Spleen (tissue), 11 donors: Measurements from ENCODE around the gene RNASE8. TPM values are rescaled to one million over a fixed set of nuclear protein-coding genes. Genes with fewer than 3 reads are reported as not detected.

Experiments
- DNase-seq: peaks from one replicate; pipeline ENCODE4 v3.0.0-alpha.2; 2020
- H3K27ac ChIP-seq, 8 donors: fragments of 200-600 bp; sonication (generic) in 7 of 8; 1 replicate in 4 of 8; 2 replicates in 4 of 8; pipeline versions ENCODE4 v1.5.0 to v1.8.0; 2016 to 2021; ENCODE audit warnings: inconsistent platforms in 4 of 8, mild to moderate bottlenecking in 4 of 8, moderate library complexity in 1 of 8
- H3K27me3 ChIP-seq, 7 donors: fragments of 200-600 bp; sonication (generic) in 6 of 7; replicated peaks in 1 of 7; 1 replicate in 4 of 7; 2 replicates in 3 of 7; pipeline versions ENCODE4 v1.5.0 to v1.8.0; 2016 to 2021; ENCODE audit warnings: inconsistent platforms in 3 of 7, mild to moderate bottlenecking in 1 of 7
- H3K36me3 ChIP-seq, 6 donors: fragments of 200-600 bp; sonication (generic) in 5 of 6; 1 replicate in 4 of 6; 2 replicates in 2 of 6; pipeline versions ENCODE4 v1.5.0 to v1.8.0; 2016 to 2021; ENCODE audit warnings: inconsistent platforms in 2 of 6
- H3K4me1 ChIP-seq, 6 donors: fragments of 200-600 bp; sonication (generic) in 5 of 6; 1 replicate in 3 of 6; 2 replicates in 3 of 6; pipeline versions ENCODE4 v1.5.0 to v1.8.0; 2016 to 2021; ENCODE audit warnings: inconsistent platforms in 3 of 6
- H3K4me3 ChIP-seq, 8 donors: fragments of 200-600 bp; sonication (generic) in 7 of 8; 1 replicate in 4 of 8; 2 replicates in 4 of 8; pipeline versions ENCODE4 v1.5.0 to v1.8.0; 2016 to 2021; ENCODE audit warnings: inconsistent platforms in 4 of 8, mild to moderate bottlenecking in 4 of 8, moderate library complexity in 2 of 8
- H3K9me3 ChIP-seq, 8 donors: fragments of 200-600 bp; sonication (generic) in 7 of 8; 1 replicate in 4 of 8; 2 replicates in 4 of 8; pipeline versions ENCODE4 v1.5.0 to v1.8.0; 2016 to 2021; ENCODE audit warnings: inconsistent platforms in 4 of 8
- POLR2A ChIP-seq, 3 donors: fragments of 450-650 bp; IDR thresholded peaks; one replicate each; pipeline ENCODE4 v1.5.1; 2017; ENCODE audit warnings: antibody characterized with exemption in 3 of 3, mild to moderate bottlenecking in 1 of 3
- POLR2AphosphoS5 ChIP-seq, 3 donors: sonication (generic); formaldehyde crosslinking; IDR thresholded peaks; one replicate each; pipeline ENCODE4 v1.5.1; 2017; ENCODE audit warnings: antibody characterized with exemption in 3 of 3
- WGBS, 5 donors: extraction: QIAGEN DNeasy Blood & Tissue Kit in 3 of 5; methylation state at CpG; one replicate each; pipeline versions ENCODE4 v1.1.5 to v1.1.7; 2013 to 2018; 5-methylcytosine and 5-hydroxymethylcytosine counted together
- intact Hi-C: fragments of 100-400 bp; cut with DNase I; formaldehyde crosslinking; loops from one replicate; pipeline ENCODE4 v1.15.0; 2023; ENCODE audit warnings: low total_unique reads
- polyA plus RNA-seq, 3 donors: library from polyadenylated mRNA; stranded (reverse); fragments of 200-250 nt; gene quantifications; one replicate each; pipeline ENCODE4 v1.2.1, GENCODE V29; 2013
- total RNA-seq, 7 donors: library from RNA; depleted of rRNA in 3 of 7; stranded (reverse); fragments of >200 nt in 3 of 7; fragmentation: NEBNext Ultra II Directional in 4 of 7; extraction: Animal tissue kit (Norgen Biotek cat#: 25700) in 4 of 7; gene quantifications; one replicate each; pipeline versions ENCODE4 v1.1.0 to v1.2.1, GENCODE V29; 2016 to 2021
- TF ChIP-seq, protein P1 (sequence below), 11 experiments: fragments of 200-600 bp in 7 of 11; fragments of 450-650 bp in 4 of 11; sonication (generic) in 4 of 11; IDR thresholded peaks in 8 of 11; conservative IDR thresholded peaks in 3 of 11; 1 replicate in 7 of 11; 2 replicates in 4 of 11; pipeline versions ENCODE4 v1.4.0 to v1.8.0; 2016 to 2021; ENCODE audit warnings: antibody characterized with exemption in 11 of 11, inconsistent platforms in 4 of 11, mild to moderate bottlenecking in 1 of 11
- donor health status: healthy with polysubstance abuse.
- donor health status: DM: no; HTN: no; CAD: no; lungs with moderate emphysema.
- donor health status: DM: no; HTN: no; CAD: no.
- donor health status: Bipolar disorder and iron deficiency.
- donor health status: healthy.
- donor health status: DM: no; HTN: no; CAD: no.
- donor health status: DM: yes; HTN: yes; CAD: no.

RNASE8 gene
- total and polyA plus RNA-seq, 10 donors: not detected

DNA sequence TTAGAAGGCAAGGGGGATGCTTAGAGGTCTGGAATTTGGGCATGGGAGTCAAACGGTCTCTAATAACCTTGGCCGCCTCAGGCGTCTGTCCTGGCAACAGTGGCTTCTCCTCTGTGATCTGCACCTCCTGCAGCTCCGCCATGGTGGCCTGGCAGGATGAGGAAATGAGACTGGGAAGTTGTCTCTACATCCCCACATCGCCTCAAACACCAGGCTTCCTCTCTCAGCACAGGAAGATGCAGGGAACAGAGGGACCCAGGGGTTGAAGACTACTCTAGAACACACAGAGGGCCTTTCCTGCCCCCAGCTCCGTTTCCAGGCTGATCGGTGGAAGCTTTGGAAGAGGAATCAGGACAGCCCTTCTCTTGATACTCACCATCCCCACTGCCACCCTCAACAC is 34.4 kb upstream of the RNASE8 start:
- Histone ChIP-seq H3K4me3 (peak overlapping the region in 6 of 8 donors; percentile 6 to 90 (median 78)), H3K9me3 (no peaks in the 10 kb centered on the region), H3K27me3 (peaks cover 0 to 31% (median 0%) of the 10 kb centered on the region in 7 donors), H3K4me1 (peaks cover 11 to 85% (median 55%) of the 10 kb centered on the region in 6 donors), H3K36me3 (peaks cover 0 to 41% (median 17%) of the 10 kb centered on the region in 6 donors), H3K27ac (peak overlapping the region in 7 of 8 donors; percentile 66 to 93 (median 86))
- WGBS, 5 donors: 40 to 60% (median 45%) methylated on average over 7 of the region's 7 CpGs
- TF ChIP-seq POLR2AphosphoS5 (IDR thresholded peaks at IDR 0.05) (peak in 2 of 3 donors; percentile 57 to 77), POLR2A (IDR thresholded peaks at IDR 0.05) (no peak)
- TF ChIP-seq, protein P1, sequence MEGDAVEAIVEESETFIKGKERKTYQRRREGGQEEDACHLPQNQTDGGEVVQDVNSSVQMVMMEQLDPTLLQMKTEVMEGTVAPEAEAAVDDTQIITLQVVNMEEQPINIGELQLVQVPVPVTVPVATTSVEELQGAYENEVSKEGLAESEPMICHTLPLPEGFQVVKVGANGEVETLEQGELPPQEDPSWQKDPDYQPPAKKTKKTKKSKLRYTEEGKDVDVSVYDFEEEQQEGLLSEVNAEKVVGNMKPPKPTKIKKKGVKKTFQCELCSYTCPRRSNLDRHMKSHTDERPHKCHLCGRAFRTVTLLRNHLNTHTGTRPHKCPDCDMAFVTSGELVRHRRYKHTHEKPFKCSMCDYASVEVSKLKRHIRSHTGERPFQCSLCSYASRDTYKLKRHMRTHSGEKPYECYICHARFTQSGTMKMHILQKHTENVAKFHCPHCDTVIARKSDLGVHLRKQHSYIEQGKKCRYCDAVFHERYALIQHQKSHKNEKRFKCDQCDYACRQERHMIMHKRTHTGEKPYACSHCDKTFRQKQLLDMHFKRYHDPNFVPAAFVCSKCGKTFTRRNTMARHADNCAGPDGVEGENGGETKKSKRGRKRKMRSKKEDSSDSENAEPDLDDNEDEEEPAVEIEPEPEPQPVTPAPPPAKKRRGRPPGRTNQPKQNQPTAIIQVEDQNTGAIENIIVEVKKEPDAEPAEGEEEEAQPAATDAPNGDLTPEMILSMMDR (IDR thresholded peaks at IDR 0.05 in 8 of 11, conservative IDR thresholded peaks at IDR 0.05 in 3 of 11): no peak
- intact Hi-C loops: no loop called here
- DNase-seq: no peak

DNA sequence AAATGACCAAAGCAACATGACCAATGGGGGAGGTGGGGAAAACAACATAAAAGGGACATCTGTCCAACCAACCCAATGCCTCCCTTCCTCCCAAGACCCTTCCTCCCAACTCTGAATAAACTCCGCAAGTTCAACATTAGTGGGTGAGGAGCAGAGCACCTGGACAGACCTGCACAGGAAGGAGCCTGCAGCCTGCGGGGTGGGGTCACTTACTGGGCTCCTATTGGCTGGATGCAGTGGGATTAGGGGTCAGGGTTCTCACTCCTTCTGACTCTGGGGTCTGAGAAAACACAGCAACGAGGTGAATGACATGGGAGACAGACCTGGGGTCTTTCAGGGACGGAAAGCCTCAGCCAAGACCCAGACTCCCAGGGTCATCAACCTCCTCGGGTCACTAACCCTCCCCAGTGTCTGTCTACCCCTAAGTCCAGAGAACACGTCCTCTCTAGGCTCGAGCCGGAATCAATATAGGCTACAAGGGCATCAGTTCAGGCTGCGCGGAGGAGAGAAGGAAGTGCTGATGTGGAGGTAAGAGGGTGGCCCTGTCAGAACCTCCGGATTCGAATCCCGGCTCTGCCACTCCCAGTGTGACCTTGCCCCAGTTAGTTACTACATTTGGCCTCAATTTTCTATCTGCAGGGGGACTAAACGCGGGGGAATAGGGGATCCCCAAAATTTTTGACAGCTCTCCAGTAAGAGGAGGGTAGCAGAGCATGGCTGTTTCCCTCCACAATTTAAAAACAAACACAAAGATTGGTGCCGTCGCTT is 33.6 kb upstream of the RNASE8 start:
- intact Hi-C loops: no loop called here
- WGBS, 5 donors: 20 to 27% (median 22%) methylated on average over 16 to 17 of the region's 17 CpGs
- Histone ChIP-seq H3K27ac (peak overlapping the region; percentile 66 to 93 (median 85)), H3K4me3 (peak overlapping the region; percentile 76 to 90 (median 80)), H3K27me3 (peaks cover 0 to 31% (median 0%) of the 10 kb centered on the region in 7 donors), H3K36me3 (peaks cover 0 to 33% (median 13%) of the 10 kb centered on the region in 6 donors), H3K4me1 (peaks cover 8 to 77% (median 48%) of the 10 kb centered on the region in 6 donors), H3K9me3 (no peaks in the 10 kb centered on the region)
- no peak for TF ChIP-seq POLR2A (IDR thresholded peaks at IDR 0.05)
- peak in 1 of 3 donors; percentile 37 for TF ChIP-seq POLR2AphosphoS5 (IDR thresholded peaks at IDR 0.05)
- TF ChIP-seq, protein P1 (IDR thresholded peaks at IDR 0.05 in 8 of 11, conservative IDR thresholded peaks at IDR 0.05 in 3 of 11): no peak
- no peak for DNase-seq

DNA sequence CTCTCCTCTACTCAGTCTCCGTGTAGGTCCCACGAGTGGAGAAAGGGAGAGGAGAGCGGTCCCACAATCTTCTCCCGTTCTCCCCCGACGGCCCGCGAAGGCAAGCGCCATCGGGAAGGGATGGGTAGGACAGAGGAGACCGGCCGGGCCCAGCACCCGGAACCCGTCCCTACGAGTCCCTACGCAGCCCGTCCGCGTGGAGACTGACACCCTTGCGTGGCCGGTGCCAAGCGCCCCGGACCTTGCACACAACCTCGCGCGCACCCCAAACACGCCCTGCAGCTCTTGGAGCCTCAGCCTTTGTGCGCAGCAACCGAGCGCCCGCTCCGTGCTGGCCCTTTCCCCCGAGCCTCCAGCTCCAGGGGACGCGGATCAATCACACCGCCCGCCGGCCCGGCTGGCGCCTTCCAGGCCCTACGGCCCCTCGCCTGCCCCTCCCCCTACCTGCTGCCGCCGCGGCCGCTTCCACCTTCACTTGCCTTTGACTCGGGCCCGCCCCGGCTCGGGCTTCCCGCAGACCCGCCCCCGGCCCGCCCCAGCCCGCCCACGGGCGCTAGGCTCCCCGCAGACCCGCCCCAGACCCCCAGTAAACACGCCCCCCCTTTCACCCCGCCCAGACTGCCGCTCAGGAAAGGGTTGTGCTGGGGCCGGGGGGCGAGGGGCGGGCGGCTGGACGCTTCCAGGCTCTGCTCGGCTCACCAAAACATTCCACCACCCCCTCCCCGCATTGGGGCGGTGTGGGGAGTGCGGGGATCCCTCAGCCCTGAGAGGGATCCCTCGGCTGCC is 32.8 kb upstream of the RNASE8 start, which contains the start of gene NDRG2:
Gene NDRG2 (minus strand): TSS at position 477 of the 786 bp plus-strand sequence. CDS start 1,746 bp downstream, outside the sequence.
- peak within 1 kb of the TSS; percentile 76 to 90 (median 80) for H3K4me3 ChIP-seq
- intact Hi-C loops: no loop called here
- H3K27ac ChIP-seq: peak within 1 kb of the TSS; percentile 66 to 93 (median 85)
- 1 to 5% (median 1%) methylated on average over 45 to 72 of the region's 72 CpGs for WGBS, 5 donors
- H3K9me3 ChIP-seq: no peaks in the 10 kb centered on the region
- no peak for TF ChIP-seq POLR2A (IDR thresholded peaks at IDR 0.05)
- TF ChIP-seq, protein P1 (IDR thresholded peaks at IDR 0.05 in 8 of 11, conservative IDR thresholded peaks at IDR 0.05 in 3 of 11): peak in 1 of 11 experiments; percentile 10
- peak; percentile 59 to 76 (median 75) for TF ChIP-seq POLR2AphosphoS5 (IDR thresholded peaks at IDR 0.05)
- H3K36me3 ChIP-seq: peaks cover 0 to 25% (median 8%) of the 10 kb centered on the region in 6 donors
- peaks cover 8 to 69% (median 44%) of the 10 kb centered on the region in 6 donors for H3K4me1 ChIP-seq
- DNase-seq: peak; percentile 94
- H3K27me3 ChIP-seq: peaks cover 0 to 31% (median 0%) of the 10 kb centered on the region in 7 donors
